GM18870 (cell line): ENCODE data around the gene NMT2.
"Not testable (repeated sequence)": the region's sequence is repeated elsewhere in the genome, so short reads cannot be mapped to it uniquely, and the experiment has no call there.

ENCODE experiments used
- ATAC-seq: cut with Tn5 transposase; IDR thresholded peaks from one replicate; pipeline ENCODE4 v1.9.1; 2021; ENCODE audit warnings: moderate library complexity; ENCODE audit not compliant: unreplicated experiment

Gene NMT2

GRCh38 chr10:15168291-15168785 is at the start of gene NMT2:
Gene NMT2 (minus strand): TSS chr10:15168693. CDS start chr10:15168612, 81 bp downstream.
- ATAC-seq: peak; percentile 65

- ATAC-seq: no peak
Observed at GRCh38 chr10:15216700-15217099, 48.2 kb upstream of the NMT2 start.

- ATAC-seq: no peak
Observed at GRCh38 chr10:15214237-15214636, 45.7 kb upstream of the NMT2 start.

- ATAC-seq: no peak
Observed at GRCh38 chr10:15213461-15213861, 45.0 kb upstream of the NMT2 start.

DNA sequence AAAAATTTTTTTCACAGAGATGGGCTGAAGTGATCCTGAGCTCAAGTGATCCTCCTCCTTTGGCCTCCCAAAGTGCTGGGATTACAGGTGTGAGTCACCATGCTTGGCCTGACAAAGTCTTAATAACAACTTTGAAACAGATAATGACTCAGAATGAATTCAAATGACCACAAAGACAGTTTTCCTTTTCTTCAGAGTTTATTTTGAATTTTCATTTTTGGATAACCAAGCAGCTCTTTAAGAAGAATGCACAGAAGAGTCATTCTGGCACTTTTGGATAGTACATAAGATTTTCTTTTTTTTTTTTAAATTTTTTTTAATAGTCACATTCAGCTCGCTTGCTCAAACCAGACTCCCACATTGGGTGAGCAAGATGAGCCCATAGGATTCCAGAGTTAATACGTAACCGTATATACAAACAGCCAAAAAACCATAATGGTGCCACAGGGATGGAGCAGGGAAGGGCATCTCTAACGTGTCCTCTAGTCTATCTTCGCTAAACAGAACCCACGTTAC is 43.0 kb upstream of the NMT2 start:
- no peak for ATAC-seq

GRCh38 chr10:15210521-15210920 is 42.0 kb upstream of the NMT2 start:
- ATAC-seq: no peak

DNA sequence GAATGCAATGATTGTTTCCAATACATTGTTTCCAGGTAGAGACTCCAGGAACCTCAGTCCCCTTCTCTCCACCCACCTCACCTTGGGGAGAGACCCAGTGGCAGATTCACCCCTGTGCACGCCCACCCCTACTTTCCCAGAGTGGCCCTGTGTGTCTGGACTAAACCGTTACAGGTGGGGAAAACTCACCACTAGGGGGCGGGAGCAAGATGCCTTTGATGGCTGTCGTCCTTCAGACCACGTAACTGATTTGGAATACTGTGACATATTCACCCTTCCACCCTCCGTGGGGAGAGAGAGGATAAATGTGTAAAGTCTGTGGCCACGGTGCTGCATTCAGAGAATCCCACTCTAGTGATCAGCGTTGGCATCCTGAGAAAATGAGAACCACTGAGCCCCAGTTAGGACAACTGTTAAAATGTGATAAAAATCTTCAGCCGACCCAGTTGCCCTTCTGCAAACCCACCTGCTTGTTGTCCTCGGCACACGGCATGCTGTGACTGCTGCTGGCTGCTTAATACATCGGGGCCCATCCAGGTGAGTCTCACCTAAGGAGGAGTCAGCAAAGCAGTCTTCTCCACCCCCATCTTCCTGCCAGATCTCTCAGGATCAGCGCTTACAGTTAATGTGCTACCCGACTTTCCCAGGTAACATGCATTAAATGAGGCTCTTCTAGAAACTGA is 41.5 kb upstream of the NMT2 start:
- ATAC-seq: no peak

GRCh38 chr10:15208221-15208620 is 39.7 kb upstream of the NMT2 start:
- no peak for ATAC-seq

GRCh38 chr10:15207410-15207809 is 38.9 kb upstream of the NMT2 start:
- ATAC-seq: not testable (repeated sequence)

- ATAC-seq: no peak
Observed at GRCh38 chr10:15202639-15203038, 34.1 kb upstream of the NMT2 start.

DNA sequence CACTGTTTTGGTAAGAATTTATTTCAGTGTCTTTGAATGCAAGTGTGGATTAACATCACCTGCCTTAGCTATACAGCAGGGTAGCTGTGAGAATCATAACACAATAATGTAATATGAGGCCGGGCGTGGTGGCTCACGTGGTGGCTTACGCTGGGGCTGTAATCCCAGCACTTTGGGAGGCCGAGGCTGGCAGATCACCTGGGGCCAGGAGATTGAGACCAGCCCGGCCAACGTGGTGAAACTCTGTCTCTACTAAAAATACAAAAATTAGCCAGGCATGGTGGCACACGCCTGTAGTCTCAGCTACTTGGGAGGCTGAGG is 33.8 kb upstream of the NMT2 start:
- not testable (repeated sequence) for ATAC-seq

GRCh38 chr10:15201589-15202300 is 33.3 kb upstream of the NMT2 start:
- ATAC-seq: no peak

DNA sequence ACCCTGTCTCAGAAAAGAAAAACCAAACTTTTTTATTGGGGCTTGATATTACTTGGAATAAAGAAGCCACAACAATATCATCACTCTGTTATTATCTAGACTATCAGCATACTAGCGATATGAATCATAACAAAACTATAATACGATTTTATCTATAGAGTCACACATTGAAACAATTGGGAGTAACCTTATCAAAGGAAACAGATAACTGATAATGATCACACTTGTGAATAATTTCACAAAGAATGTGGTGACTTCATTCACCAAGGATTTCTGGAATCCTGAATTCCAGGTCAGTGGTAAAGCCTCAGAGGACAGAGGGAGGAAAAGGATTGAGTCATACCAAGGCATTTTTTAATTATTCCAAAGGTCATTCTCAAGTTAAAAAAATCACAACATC is 32.1 kb upstream of the NMT2 start:
- no peak for ATAC-seq

GRCh38 chr10:15197911-15198310 is 29.4 kb upstream of the NMT2 start:
- no peak for ATAC-seq

DNA sequence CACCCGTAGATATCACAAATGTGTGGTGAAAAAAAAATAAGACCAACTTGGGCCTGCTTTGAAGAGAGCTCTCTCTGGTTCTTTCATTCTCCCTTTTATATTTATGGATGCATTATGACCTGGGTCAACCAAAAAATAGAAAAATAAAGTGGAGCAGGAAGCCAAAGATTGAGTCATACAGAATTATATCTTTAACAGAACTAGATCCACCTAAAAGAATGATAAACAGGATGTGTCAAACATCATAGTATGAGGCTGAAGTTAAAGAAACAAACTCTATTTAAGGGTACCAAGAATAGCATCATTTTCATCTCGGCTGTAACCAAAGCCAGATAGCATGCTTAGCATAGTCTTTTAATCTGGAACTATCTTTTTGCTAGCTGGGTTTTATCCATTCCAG is 28.8 kb upstream of the NMT2 start:
- ATAC-seq: no peak

DNA sequence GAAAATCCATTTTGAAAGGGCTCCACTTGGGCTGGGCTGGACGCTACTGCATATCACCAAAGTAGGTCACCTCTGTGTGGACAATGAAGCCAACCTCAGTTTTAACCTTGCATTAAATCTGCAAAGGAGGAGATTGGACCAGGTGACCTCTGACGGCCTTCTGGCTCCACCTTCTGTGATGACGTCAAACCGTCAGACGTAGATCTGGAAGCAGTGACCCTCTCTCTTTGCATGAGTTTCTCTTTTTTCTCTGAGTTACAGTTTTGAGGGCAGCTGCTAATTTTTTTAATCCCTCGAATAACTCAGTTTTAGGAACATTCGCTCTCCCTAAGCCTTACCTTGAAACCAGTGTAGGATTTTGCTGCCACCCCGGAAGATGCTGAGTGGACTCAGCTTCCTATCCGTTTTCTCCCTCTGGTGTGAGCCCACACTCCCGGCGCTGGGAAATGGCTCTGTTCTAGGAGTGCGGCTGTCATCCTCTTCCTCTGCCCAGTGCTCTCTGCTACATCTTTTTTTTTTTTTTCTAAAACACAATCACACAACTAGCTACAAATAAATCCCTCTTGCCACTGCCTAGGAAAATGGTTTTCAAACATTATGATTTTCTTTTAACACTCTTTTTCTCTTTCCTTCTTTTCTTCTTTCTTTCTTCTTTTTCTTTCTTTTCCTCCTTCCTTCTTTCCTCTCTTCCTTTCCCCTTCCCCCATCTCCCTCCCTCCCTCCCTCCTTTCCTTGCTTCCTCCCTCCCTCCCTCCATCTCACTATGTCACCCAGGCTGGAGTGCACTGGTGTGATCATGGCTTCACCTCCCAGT is 27.7 kb upstream of the NMT2 start:
- no peak for ATAC-seq

- no peak for ATAC-seq
Observed at GRCh38 chr10:15189133-15189885, 20.8 kb upstream of the NMT2 start.

GRCh38 chr10:15188603-15189002 is 20.1 kb upstream of the NMT2 start:
- ATAC-seq: no peak

- ATAC-seq: no peak
Observed at GRCh38 chr10:15183689-15184481, 15.4 kb upstream of the NMT2 start.
